ENCODE measurements around the gene MYZAP.

MYZAP gene

GRCh38 chr15:57690341-57690966 is 98.8 kb downstream of the MYZAP start:
- DNase-seq (ENCODE audit: insufficient read length, low spot score): no peak
- no peak for FAIRE-seq

GRCh38 chr15:57691082-57691481 is 99.4 kb downstream of the MYZAP start:
- FAIRE-seq: no peak
- no peak for DNase-seq (ENCODE audit: insufficient read length, low spot score)

- DNase-seq (ENCODE audit: insufficient read length, low spot score): no peak
Measured at GRCh38 chr15:57692709-57693108, 101.0 kb downstream of the MYZAP start.

GRCh38 chr15:57694279-57694678 is 102.6 kb downstream of the MYZAP start:
- FAIRE-seq: no peak

More at GRCh38 chr15:57692709-57693108, 101.0 kb downstream of the MYZAP start:
- FAIRE-seq: no peak

GRCh38 chr15:57696146-57696545 is 104.4 kb downstream of the MYZAP start:
- FAIRE-seq (no peak), DNase-seq (ENCODE audit: insufficient read length, low spot score) (no peak)

More at GRCh38 chr15:57694279-57694678, 102.6 kb downstream of the MYZAP start:
- no peak for DNase-seq (ENCODE audit: insufficient read length, low spot score)

GRCh38 chr15:57697588-57697987 is 105.9 kb downstream of the MYZAP start:
- FAIRE-seq (no peak), DNase-seq (ENCODE audit: insufficient read length, low spot score) (no peak)

GRCh38 chr15:57698243-57698642 is 106.5 kb downstream of the MYZAP start:
- no peak for DNase-seq (ENCODE audit: insufficient read length, low spot score)
- FAIRE-seq: no peak

- no peak for FAIRE-seq
- DNase-seq (ENCODE audit: insufficient read length, low spot score): no peak
Measured at GRCh38 chr15:57698991-57699390, 107.3 kb downstream of the MYZAP start.

- DNase-seq (ENCODE audit: insufficient read length, low spot score): peak; percentile 35
- FAIRE-seq: no peak
Measured at GRCh38 chr15:57703387-57703786, 111.7 kb downstream of the MYZAP start.

GRCh38 chr15:57704441-57704840 is 112.7 kb downstream of the MYZAP start:
- FAIRE-seq: no peak

GRCh38 chr15:57705746-57706404 is 114.2 kb downstream of the MYZAP start:
- DNase-seq (ENCODE audit: insufficient read length, low spot score): no peak
- FAIRE-seq: no peak

More at GRCh38 chr15:57704441-57704840, 112.7 kb downstream of the MYZAP start:
- no peak for DNase-seq (ENCODE audit: insufficient read length, low spot score)

- FAIRE-seq (peak; percentile 84), DNase-seq (ENCODE audit: insufficient read length, low spot score) (peak; percentile 83)
Measured at GRCh38 chr15:57706405-57707209, 114.9 kb downstream of the MYZAP start, which contains the start of gene POLR2M. TSS of gene POLR2M (plus strand) at chr15:57706714. CDS start at chr15:57706843, 129 bp downstream.

- no peak for DNase-seq (ENCODE audit: insufficient read length, low spot score)
- no peak for FAIRE-seq
Measured at GRCh38 chr15:57708047-57708446, 116.3 kb downstream of the MYZAP start.

GRCh38 chr15:57718309-57718708 is 126.6 kb downstream of the MYZAP start:
- no peak for DNase-seq (ENCODE audit: insufficient read length, low spot score)
- no peak for FAIRE-seq

GRCh38 chr15:57720867-57721266 is 129.2 kb downstream of the MYZAP start:
- FAIRE-seq: no peak
- DNase-seq (ENCODE audit: insufficient read length, low spot score): no peak

- FAIRE-seq (no peak), DNase-seq (ENCODE audit: insufficient read length, low spot score) (no peak)
Measured at GRCh38 chr15:57726411-57726810, 134.7 kb downstream of the MYZAP start.

- FAIRE-seq (no peak), DNase-seq (ENCODE audit: insufficient read length, low spot score) (no peak)
Measured at GRCh38 chr15:57727031-57727430, 135.3 kb downstream of the MYZAP start.

GRCh38 chr15:57728436-57728835 is 136.7 kb downstream of the MYZAP start:
- DNase-seq (ENCODE audit: insufficient read length, low spot score): no peak
- FAIRE-seq: no peak

GRCh38 chr15:57730876-57731275 is 139.2 kb downstream of the MYZAP start:
- FAIRE-seq: no peak
- DNase-seq (ENCODE audit: insufficient read length, low spot score): no peak

- DNase-seq (ENCODE audit: insufficient read length, low spot score) (no peak), FAIRE-seq (no peak)
Measured at GRCh38 chr15:57731530-57732103, 139.9 kb downstream of the MYZAP start.
